Smooth muscle cell (in vitro differentiated cells): ENCODE data around the gene CCDC88A. TPM values are rescaled to one million over a fixed set of nuclear protein-coding genes. Genes with fewer than 3 reads are reported as not detected.

Experiments used
- DNase-seq: peaks from one replicate; lab custom pipeline; 2025; ENCODE audit not compliant: unreplicated experiment; lab: John Stamatoyannopoulos, UW
- H2AFZ ChIP-seq: fragments of 200-600 bp; sonication (generic); 2 replicates; pipeline ENCODE4 v1.6.0; 2016; ENCODE audit warnings: antibody characterized with exemption, low read depth, mild to moderate bottlenecking
- H3F3A ChIP-seq: fragments of 200-600 bp; sonication (generic); 2 replicates; pipeline ENCODE4 v1.6.0; 2017; ENCODE audit warnings: antibody characterized with exemption, low read depth
- H3K27ac ChIP-seq: fragments of 200-600 bp; sonication (generic); 2 replicates; pipeline ENCODE4 v1.5.1; 2016; ENCODE audit warnings: low read depth, mild to moderate bottlenecking
- H3K27me3 ChIP-seq: fragments of 200-600 bp; sonication (generic); 2 replicates; pipeline ENCODE4 v1.6.1; 2016; ENCODE audit warnings: low read depth, mild to moderate bottlenecking
- H3K36me3 ChIP-seq: fragments of 200-600 bp; sonication (generic); 2 replicates; pipeline ENCODE4 v1.5.1; 2016; ENCODE audit warnings: low read depth
- H3K4me1 ChIP-seq: fragments of 200-600 bp; sonication (generic); 2 replicates; pipeline ENCODE4 v1.5.1; 2016; ENCODE audit warnings: low read depth
- H3K4me2 ChIP-seq: fragments of 200-600 bp; sonication (generic); 2 replicates; pipeline ENCODE4 v1.6.0; 2016; ENCODE audit warnings: mild to moderate bottlenecking
- H3K4me3 ChIP-seq: fragments of 200-600 bp; sonication (generic); 2 replicates; pipeline ENCODE4 v1.5.1; 2016; ENCODE audit warnings: mild to moderate bottlenecking
- H3K79me2 ChIP-seq: fragments of 200-600 bp; sonication (generic); 2 replicates; pipeline ENCODE4 v1.6.0; 2016; ENCODE audit warnings: low read depth, mild to moderate bottlenecking
- H3K9ac ChIP-seq: fragments of 200-600 bp; sonication (generic); 2 replicates; pipeline ENCODE4 v1.6.0; 2016; ENCODE audit warnings: low read depth
- H3K9me3 ChIP-seq: fragments of 200-600 bp; sonication (generic); replicated peaks from 2 replicates; pipeline ENCODE4 v1.5.1; 2016; ENCODE audit warnings: low read depth
- H4K20me1 ChIP-seq: fragments of 200-600 bp; sonication (generic); 2 replicates; pipeline ENCODE4 v1.6.0; 2016; ENCODE audit warnings: low read depth
- CTCF ChIP-seq: fragments of 200-600 bp; sonication (generic); IDR thresholded peaks from 2 replicates; pipeline ENCODE4 v1.5.1; 2017; ENCODE audit warnings: borderline replicate concordance, mild to moderate bottlenecking, antibody characterized with exemption; ENCODE audit not compliant: insufficient read depth, poor library complexity, severe bottlenecking
- WGBS: methylation state at CpG from one replicate; pipeline ENCODE4 v1.1.7; 2016; ENCODE audit warnings: low lambda C conversion rate; 5-methylcytosine and 5-hydroxymethylcytosine counted together
- polyA plus RNA-seq: library from polyadenylated mRNA; unstranded; fragments of >200 nt; fragmentation: Nextera tagmentation; extraction: Ambion mirVana; gene quantifications from 2 replicates; pipeline ENCODE4 v1.2.1, GENCODE V29; 2016
- total RNA-seq: library from RNA; depleted of rRNA; stranded (reverse); fragments of >200 nt; gene quantifications from 2 replicates; pipeline ENCODE4 v1.2.3, GENCODE V29; 2014

The CCDC88A gene
- total and polyA plus RNA-seq, 2 experiments from 2014 or later: 28.8 to 71.1 TPM

- Histone ChIP-seq H3K27me3 (no peaks in the 10 kb centered on the region), H3F3A (no peaks in the 10 kb centered on the region), H3K9ac (no peak overlapping the region), H3K27ac (no peak overlapping the region), H3K9me3 (no peaks in the 10 kb centered on the region), H3K4me2 (no peak overlapping the region), H3K79me2 (no peaks in the 10 kb centered on the region), H4K20me1 (no peaks in the 10 kb centered on the region), H2AFZ (no peak overlapping the region), H3K4me1 (no peaks in the 10 kb centered on the region), H3K4me3 (no peak overlapping the region), H3K36me3 (no peaks in the 10 kb centered on the region)
- 94% methylated on average over 3 of the region's 3 CpGs for whole genome bisulfite sequencing
- TF ChIP-seq CTCF: no peak
- no peak for DNase-seq
Observed at GRCh38 chr2:55428258-55428657, 8.6 kb upstream of the CCDC88A start.

- H3K9me3 ChIP-seq: no peaks in the 10 kb centered on the region
- 43% methylated on average over 3 of the region's 3 CpGs for WGBS
- peak overlapping the region; percentile 11 for H3K4me2 ChIP-seq
- no peak overlapping the region for H3K9ac ChIP-seq
- no peak overlapping the region for H2AFZ ChIP-seq
- H3K4me1 ChIP-seq: peaks cover 5% of the 10 kb centered on the region
- no peaks in the 10 kb centered on the region for H3K36me3 ChIP-seq
- H3K4me3 ChIP-seq: no peak overlapping the region
- no peak for DNase-seq
- H4K20me1 ChIP-seq: no peaks in the 10 kb centered on the region
- H3F3A ChIP-seq: no peaks in the 10 kb centered on the region
- peak overlapping the region; percentile 12 for H3K27ac ChIP-seq
- no peaks in the 10 kb centered on the region for H3K79me2 ChIP-seq
- TF ChIP-seq CTCF: no peak
- H3K27me3 ChIP-seq: no peaks in the 10 kb centered on the region
Observed at GRCh38 chr2:55425431-55425831, 5.8 kb upstream of the CCDC88A start.

- H4K20me1 ChIP-seq: peaks cover 5% of the 10 kb centered on the region
- H3K27me3 ChIP-seq: no peaks in the 10 kb centered on the region
- 91% methylated on average over 4 of the region's 4 CpGs for WGBS
- H3K4me2 ChIP-seq: no peak overlapping the region
- no peak for TF ChIP-seq CTCF
- no peak for DNase-seq
- no peak overlapping the region for H2AFZ ChIP-seq
- H3K9me3 ChIP-seq: no peaks in the 10 kb centered on the region
- no peak overlapping the region for H3K9ac ChIP-seq
- no peak overlapping the region for H3K4me3 ChIP-seq
- H3K36me3 ChIP-seq: no peaks in the 10 kb centered on the region
- H3K79me2 ChIP-seq: peaks cover 8% of the 10 kb centered on the region
- H3K4me1 ChIP-seq: peaks cover 8% of the 10 kb centered on the region
- no peaks in the 10 kb centered on the region for H3F3A ChIP-seq
- no peak overlapping the region for H3K27ac ChIP-seq
Observed at GRCh38 chr2:55422876-55423665, 3.4 kb upstream of the CCDC88A start.

GRCh38 chr2:55421326-55421725 is 1.7 kb upstream of the CCDC88A start:
- no peak overlapping the region for H3K4me3 ChIP-seq
- no peak for DNase-seq
- peaks cover 25% of the 10 kb centered on the region for H3K79me2 ChIP-seq
- 92% methylated on average over 5 of the region's 5 CpGs for WGBS
- peaks cover 16% of the 10 kb centered on the region for H4K20me1 ChIP-seq
- no peaks in the 10 kb centered on the region for H3F3A ChIP-seq
- no peak overlapping the region for H3K4me2 ChIP-seq
- no peaks in the 10 kb centered on the region for H3K36me3 ChIP-seq
- H2AFZ ChIP-seq: no peak overlapping the region
- H3K4me1 ChIP-seq: peaks cover 25% of the 10 kb centered on the region
- H3K27me3 ChIP-seq: no peaks in the 10 kb centered on the region
- TF ChIP-seq CTCF: no peak
- H3K9me3 ChIP-seq: no peaks in the 10 kb centered on the region
- H3K9ac ChIP-seq: no peak overlapping the region
- no peak overlapping the region for H3K27ac ChIP-seq
